C4-2B (cell line): ENCODE data around the gene OLFM1.

Experiments used
- H3K27ac ChIP-seq: fragments of 450-650 bp; 2 replicates; pipeline ENCODE4 v1.5.1; 2017
- ZFX ChIP-seq: fragments of 450-650 bp; IDR thresholded peaks from 2 replicates; pipeline ENCODE4 v1.6.1; 2017
- TF ChIP-seq, protein P1 (sequence below): fragments of 450-650 bp; conservative IDR thresholded peaks from 2 replicates; pipeline ENCODE4 v1.5.1; 2017; ENCODE audit warnings: mild to moderate bottlenecking

The OLFM1 gene

DNA sequence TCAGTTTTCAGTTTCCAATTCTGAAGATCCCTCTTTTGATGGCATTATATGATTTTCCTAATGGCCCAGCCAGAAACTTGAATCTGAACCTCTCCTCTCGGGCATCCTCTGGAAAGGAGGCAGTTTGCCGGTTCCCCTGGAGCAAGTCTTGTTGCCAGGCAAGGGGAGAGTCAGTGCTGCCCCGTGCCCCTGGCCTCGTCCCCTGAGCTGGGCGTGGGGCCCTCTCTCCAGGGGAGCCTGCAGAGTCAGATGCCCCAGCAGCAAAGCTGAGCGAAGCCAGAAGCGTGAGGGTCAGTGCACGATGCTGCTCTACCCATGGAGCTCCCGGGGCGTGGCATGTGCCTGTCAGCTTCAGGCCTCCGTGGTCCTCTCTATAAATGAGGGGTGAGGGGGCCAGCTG, 14.0 kb downstream of the OLFM1 start:
- TF ChIP-seq ZFX, result no peak
- TF ChIP-seq, protein P1, sequence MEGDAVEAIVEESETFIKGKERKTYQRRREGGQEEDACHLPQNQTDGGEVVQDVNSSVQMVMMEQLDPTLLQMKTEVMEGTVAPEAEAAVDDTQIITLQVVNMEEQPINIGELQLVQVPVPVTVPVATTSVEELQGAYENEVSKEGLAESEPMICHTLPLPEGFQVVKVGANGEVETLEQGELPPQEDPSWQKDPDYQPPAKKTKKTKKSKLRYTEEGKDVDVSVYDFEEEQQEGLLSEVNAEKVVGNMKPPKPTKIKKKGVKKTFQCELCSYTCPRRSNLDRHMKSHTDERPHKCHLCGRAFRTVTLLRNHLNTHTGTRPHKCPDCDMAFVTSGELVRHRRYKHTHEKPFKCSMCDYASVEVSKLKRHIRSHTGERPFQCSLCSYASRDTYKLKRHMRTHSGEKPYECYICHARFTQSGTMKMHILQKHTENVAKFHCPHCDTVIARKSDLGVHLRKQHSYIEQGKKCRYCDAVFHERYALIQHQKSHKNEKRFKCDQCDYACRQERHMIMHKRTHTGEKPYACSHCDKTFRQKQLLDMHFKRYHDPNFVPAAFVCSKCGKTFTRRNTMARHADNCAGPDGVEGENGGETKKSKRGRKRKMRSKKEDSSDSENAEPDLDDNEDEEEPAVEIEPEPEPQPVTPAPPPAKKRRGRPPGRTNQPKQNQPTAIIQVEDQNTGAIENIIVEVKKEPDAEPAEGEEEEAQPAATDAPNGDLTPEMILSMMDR, result no peak

DNA sequence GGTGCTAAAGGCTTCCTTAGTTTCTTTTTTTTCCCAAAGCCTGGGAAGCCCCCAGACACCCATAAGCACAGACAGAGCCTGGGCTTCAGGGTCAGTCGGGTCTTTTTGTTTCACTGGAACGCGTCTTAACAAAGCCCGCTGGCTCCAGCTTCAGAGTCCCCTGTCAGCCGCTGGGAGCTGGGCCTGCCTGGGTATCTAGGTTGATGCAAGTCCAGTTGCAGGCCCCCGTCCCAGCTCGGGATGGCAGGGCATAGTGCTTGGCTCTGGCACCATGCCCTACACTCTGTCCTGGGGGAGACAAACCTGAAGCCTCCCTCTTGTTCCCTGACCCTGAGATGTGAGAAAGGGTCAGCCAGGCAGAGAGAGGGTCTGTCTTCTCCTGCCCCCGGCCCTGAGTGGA, 14.5 kb downstream of the OLFM1 start:
- TF ChIP-seq ZFX, result no peak
- TF ChIP-seq, protein P1, result no peak
- no peak overlapping the region for H3K27ac ChIP-seq

More for the DNA sequence above, 14.0 kb downstream of the OLFM1 start:
- H3K27ac ChIP-seq, result no peak overlapping the region

DNA sequence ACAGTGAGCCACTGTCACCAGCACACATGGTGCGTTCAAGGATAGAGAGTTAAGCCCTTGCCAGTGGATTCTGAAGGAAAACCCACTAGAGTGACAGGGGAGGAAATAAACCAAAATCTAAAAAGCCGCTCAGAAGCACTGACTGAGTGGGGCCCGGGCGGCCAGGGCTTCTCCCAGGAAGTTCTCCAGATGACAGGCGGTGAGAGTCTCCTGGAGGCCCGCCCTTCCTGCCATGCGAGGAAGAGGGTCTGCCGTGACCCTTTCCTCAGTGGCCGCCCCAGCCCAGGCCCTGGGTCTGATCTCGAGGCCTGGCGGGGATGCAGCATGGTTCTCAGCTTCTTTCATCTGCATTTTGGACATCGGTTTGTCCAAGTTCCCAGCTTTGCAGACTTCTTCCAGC, 14.9 kb downstream of the OLFM1 start:
- no peak overlapping the region for H3K27ac ChIP-seq
- TF ChIP-seq ZFX, result no peak
- TF ChIP-seq, protein P1, result no peak

DNA sequence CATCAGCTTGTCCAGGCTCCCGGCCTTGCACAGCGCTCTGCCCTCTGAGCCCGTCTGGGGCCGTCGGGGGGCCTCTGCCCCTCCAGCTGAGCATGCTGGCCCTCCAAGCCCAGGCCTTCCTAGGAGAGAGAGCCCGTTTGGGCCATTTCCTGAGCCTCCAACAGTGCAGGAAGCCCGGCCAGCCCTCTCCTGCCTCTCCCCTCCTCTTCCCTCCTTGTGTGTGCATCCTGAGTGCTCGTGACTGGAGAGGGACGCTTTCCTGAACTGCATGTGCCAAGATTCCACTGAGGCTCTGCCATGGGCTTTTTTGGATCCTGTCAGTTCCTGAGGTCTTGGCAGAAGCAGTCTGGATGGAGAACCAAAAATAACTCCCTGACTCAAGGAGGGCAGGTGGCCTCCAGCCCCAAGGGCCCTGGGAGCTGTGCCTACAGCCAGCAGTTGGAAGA, 15.6 kb downstream of the OLFM1 start:
- TF ChIP-seq, protein P1, result no peak
- H3K27ac ChIP-seq, result no peak overlapping the region

DNA sequence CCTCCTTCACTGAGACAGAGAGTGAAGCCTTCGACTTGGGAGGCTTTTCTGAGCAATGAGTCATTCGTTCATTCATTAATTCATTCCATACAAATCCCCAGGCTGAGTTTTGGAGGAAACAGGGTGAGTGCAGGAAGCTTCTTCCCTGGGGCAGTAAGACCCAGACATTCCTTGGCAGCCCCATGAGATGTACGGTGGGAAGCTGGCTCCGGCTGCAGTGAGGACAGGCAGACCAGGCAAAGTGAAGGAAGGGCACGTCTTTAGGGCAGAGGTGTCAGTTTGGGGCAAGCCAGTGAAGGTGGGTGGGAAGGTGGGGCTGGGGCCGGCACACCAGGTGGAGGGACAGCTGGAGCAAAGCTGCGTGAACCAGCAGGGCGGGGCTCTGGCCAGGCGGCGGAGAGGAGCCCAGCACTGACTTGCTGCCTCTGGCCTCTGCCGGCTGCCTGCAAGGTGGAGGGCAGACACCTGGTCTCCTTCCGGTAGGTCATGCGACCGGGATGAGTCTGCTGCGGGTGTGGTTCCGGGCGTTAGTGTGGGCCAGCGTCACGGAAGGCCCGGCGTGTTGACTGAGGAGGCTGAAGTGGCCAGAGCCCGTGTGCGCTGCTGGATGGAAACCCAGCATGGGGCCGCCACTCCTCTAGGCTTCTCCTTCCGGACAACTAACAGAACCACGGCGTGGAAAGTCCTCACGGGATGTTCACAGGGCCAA, 16.6 kb downstream of the OLFM1 start:
- no peak overlapping the region for H3K27ac ChIP-seq
- TF ChIP-seq, protein P1, result no peak
- no peak for TF ChIP-seq ZFX

DNA sequence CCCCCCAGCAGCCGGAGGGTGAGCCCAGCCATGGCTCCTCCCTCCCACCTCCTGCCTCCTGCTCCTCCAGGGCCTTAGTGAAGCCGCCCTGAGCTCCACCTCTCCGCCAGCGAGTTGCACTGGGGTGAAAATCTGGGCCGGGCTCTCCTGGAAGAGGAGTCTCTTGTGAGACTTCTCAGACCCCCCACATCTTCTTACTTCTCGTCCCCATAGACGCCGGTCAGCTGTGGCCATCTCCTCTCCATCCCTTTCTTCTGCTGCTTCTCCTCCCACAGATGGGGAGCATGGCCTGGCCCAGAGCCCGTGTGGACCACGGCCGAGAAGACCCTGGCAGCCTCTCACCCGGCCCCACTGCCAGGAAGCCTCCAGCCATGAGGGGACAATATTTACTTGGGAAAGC, 17.3 kb downstream of the OLFM1 start:
- H3K27ac ChIP-seq, result no peak overlapping the region
- TF ChIP-seq ZFX, result no peak
- TF ChIP-seq, protein P1, result no peak

DNA sequence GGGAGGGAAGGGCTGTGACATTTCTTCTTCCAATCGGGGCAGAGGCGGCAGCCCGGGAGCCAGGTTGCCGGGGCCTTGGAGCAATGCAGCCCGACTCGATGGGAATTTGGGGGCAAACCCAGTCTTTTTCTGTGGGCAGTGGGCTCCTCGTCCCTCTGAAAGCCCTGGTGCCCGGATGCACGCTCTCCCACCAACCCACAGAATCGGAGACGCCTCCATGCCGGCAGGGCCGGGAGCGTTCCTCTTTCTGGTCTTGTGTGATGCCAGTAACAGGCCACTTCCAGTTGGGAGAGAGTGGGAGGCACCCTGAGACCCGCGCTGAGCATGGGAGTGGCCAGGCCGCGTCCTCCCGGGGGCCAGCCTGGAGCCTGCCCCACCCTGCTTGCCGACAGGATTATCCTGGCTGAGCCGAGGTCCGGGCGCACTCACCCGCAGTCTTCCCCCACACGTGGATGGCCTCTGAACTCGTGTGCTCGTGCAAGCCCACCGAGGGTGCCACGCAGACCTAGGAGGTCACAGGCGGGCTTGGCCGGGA, 17.8 kb downstream of the OLFM1 start:
- H3K27ac ChIP-seq, result no peak overlapping the region
- TF ChIP-seq, protein P1, result no peak
- TF ChIP-seq ZFX, result no peak
